HL-60 (cell line): ENCODE measurements around the gene SNTB2.

Experiments used
- DNase-seq, 2 experiments: peaks; one replicate each; pipeline ENCODE4 v3.0.0-alpha.2; 2010 to 2020; ENCODE audit warnings: low read depth in 1 of 2, low spot score in 1 of 2
- H3K27ac ChIP-seq: fragments of 250-450 bp; sonication (Bioruptor Pico); replicated peaks from 2 replicates; pipeline ENCODE4 v1.5.1; 2020; ENCODE audit warnings: mild to moderate bottlenecking, moderate library complexity
- H3K27me3 ChIP-seq: fragments of 250-450 bp; sonication (Bioruptor Pico); 2 replicates; pipeline ENCODE4 v1.5.1; 2021; ENCODE audit warnings: mild to moderate bottlenecking, moderate library complexity; ENCODE audit not compliant: insufficient read depth, poor library complexity, severe bottlenecking
- H3K4me3 ChIP-seq: replicated peaks from 2 replicates; pipeline ENCODE4 v1.5.1; 2011; ENCODE audit warnings: mild to moderate bottlenecking, control low read depth, low read length; ENCODE audit not compliant: insufficient read depth
- GABPA ChIP-seq: IDR thresholded peaks from 2 replicates; pipeline ENCODE4 v1.6.1; 2012; ENCODE audit warnings: low read depth
- POLR2AphosphoS5 ChIP-seq: IDR thresholded peaks from 2 replicates; pipeline ENCODE4 v1.6.1; 2012; ENCODE audit warnings: low read depth
- REST ChIP-seq: IDR thresholded peaks from 2 replicates; pipeline ENCODE4 v1.6.1; 2012; ENCODE audit warnings: low read depth; ENCODE audit not compliant: insufficient replicate concordance
- SPI1 ChIP-seq: IDR thresholded peaks from 2 replicates; pipeline ENCODE4 v1.6.1; 2012; ENCODE audit warnings: low read depth, mild to moderate bottlenecking, borderline replicate concordance
- TF ChIP-seq, protein P1 (sequence below): IDR thresholded peaks from one replicate; pipeline ENCODE4 v1.5.1; 2011; ENCODE audit warnings: low read length, control low read depth, inconsistent platforms; ENCODE audit not compliant: insufficient read depth

SNTB2 gene

DNA sequence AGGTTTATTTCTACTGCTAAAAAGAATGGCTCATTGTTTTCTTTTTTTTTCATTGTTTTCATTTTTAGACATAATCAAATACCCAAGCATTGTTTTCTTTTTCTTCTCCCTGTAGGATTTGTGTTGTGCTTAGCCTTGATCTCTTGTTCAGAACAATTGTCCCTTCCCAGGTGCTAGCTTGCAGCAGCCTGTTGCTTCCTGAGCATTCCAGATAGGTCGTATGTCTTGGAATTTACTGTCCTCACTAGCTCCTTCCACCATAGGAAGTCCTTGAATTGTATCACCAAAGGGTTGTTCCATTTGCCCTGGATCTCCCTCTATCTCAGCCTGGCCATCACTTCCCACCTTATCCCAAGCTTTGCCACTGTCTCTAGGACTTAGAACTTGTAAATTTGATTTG lies 114.2 kb downstream of the SNTB2 start:
- Histone ChIP-seq H3K27ac (no peak overlapping the region), H3K27me3 (no peaks in the 10 kb centered on the region), H3K4me3 (no peak overlapping the region)
- TF ChIP-seq, protein P1, sequence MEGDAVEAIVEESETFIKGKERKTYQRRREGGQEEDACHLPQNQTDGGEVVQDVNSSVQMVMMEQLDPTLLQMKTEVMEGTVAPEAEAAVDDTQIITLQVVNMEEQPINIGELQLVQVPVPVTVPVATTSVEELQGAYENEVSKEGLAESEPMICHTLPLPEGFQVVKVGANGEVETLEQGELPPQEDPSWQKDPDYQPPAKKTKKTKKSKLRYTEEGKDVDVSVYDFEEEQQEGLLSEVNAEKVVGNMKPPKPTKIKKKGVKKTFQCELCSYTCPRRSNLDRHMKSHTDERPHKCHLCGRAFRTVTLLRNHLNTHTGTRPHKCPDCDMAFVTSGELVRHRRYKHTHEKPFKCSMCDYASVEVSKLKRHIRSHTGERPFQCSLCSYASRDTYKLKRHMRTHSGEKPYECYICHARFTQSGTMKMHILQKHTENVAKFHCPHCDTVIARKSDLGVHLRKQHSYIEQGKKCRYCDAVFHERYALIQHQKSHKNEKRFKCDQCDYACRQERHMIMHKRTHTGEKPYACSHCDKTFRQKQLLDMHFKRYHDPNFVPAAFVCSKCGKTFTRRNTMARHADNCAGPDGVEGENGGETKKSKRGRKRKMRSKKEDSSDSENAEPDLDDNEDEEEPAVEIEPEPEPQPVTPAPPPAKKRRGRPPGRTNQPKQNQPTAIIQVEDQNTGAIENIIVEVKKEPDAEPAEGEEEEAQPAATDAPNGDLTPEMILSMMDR = no peak
- TF ChIP-seq SPI1 (no peak), GABPA (no peak), POLR2AphosphoS5 (no peak), REST (no peak)
- DNase-seq = no peak

- H3K4me3 ChIP-seq = no peak overlapping the region
- no peak for DNase-seq
- H3K27me3 ChIP-seq = no peaks in the 10 kb centered on the region
- TF ChIP-seq SPI1 (no peak), POLR2AphosphoS5 (no peak), GABPA (no peak), REST (no peak)
- TF ChIP-seq, protein P1 = no peak
- H3K27ac ChIP-seq = no peak overlapping the region
Observed at GRCh38 chr16:69301861-69302260, 114.9 kb downstream of the SNTB2 start.

- H3K4me3 ChIP-seq = no peak overlapping the region
- no peaks in the 10 kb centered on the region for H3K27me3 ChIP-seq
- TF ChIP-seq SPI1 = no peak
- TF ChIP-seq, protein P1 = no peak
- TF ChIP-seq REST = no peak
- TF ChIP-seq GABPA = no peak
- no peak for TF ChIP-seq POLR2AphosphoS5
- no peak for DNase-seq
- H3K27ac ChIP-seq = no peak overlapping the region
Observed at GRCh38 chr16:69302301-69302700, 115.3 kb downstream of the SNTB2 start.
